IPS DF 19.7 (cell line): Measurements from ENCODE around the gene IFIH1.

Experiments
- DNase-seq: peaks from one replicate; pipeline ENCODE4 v3.0.0-alpha.2; 2013; ENCODE audit warnings: low read depth, low spot score

The IFIH1 gene

DNA sequence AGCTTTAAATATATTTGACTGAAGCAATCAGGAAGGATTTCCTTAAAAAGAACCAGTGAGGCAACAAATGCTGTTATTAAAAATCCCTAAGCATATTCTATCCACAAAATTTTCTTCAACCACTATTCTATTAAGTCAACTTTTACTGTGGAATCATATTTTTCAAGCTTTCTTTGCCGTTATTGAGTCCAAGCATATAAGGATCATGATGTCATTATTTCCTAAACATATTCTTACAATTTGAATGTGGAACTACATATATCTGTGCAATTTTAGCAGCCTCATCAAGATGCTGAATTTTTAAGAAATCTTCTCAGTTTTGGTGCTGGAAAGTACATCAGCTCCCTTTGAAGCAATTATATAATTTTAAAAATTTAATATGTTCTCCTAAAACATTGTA, 5.6 kb downstream of the IFIH1 start:
- no peak for DNase-seq

DNA sequence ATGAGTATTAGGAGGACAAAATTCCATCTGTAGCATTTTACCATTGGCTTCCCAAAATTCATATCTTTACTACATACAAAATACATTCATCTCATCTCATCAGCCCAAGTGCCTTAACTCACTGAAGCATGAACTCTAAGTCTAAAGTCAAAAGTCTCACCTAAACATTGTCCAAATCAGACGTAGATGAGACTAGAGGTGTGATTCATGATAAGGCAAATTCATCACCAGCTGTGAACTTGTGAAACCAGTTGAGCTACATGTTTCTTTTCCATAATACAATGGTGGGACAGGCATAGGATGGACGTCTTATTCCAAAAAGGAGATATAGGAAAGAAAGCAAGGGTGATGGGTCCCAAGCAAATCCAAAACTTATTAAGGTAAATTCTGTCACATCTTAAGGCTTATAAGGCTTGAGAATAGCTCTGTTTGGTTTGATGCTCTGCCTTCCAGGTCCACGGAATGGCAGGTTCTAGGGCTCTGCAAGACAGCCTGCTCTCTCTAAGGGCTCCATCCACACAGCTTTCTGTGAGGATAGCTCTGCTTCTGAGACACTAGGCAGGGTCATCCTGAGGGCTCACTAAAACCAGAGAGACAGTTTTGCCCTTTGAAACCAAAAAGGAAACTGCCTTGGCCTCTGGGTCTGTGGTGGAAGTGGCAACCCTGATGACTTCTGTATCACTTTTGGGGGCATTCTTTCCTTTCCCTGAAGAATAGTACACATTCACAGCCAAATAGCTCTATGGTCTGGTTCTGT, 9.6 kb downstream of the IFIH1 start:
- DNase-seq = no peak

DNA sequence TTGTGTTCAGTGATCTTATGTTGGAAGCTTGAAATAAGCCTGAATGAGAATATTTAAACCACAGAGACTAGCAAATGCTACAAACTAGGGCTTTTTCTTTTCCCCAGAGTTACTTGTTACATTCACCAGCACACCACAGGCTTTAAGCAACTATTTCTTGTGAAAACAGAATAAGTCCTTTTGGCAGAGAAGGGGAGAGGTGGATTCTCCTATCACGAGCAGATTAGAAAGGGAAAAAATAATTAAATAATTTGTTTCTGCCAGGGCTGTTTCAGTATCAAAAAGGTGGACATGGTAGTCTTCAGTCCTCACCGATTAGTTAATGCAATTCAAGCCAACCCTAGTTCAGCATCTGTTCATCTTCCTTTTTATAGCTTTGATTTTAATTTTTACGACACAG, 12.6 kb downstream of the IFIH1 start:
- no peak for DNase-seq

DNA sequence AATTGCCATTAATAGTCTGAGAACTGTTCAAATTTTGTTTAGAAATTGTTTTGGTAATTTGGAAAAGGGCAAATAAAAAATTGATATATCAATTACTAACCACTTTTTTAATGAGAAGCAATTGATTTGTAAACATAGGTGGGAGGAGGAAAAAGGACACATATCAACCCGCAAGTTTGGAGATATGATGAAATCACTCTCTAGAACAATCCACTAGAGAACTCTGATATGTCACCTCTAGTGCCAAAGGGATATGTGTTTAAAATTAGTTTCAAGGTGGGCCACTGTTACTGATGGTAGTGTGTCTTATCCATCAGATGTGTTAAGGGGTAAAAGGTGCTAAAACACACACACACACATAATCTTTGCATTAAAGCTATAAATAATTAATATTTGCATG, 16.6 kb downstream of the IFIH1 start:
- DNase-seq = no peak

DNA sequence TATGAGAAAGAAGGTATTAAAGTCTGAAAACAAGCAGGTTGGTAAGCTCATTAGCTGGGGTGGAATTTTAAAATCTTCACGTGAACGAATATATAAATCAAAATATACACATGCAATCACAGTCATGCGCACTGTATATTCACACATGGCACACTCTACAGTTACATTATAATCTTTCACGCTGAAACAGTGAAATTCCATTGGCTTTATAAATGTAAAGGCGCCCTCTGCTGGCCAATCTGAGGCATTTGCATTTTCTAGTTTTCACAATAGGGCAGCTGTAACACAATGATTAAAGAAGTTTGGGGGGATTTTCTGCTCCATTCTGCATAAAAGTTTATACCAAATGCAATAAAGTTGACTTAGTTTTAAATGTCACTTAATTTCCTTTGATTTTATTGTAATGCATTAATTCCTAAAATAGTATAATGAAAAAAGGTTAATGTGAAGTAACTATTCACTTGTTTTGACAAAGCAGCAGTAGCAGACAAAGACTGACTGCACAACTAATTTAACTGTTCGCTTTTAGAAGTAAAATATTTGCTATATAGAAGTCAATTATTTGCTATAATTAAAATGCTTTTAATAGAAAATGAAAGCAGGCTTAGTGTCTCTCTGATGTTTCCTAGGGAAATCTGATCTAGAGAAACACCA, 17.2 kb downstream of the IFIH1 start:
- no peak for DNase-seq

DNA sequence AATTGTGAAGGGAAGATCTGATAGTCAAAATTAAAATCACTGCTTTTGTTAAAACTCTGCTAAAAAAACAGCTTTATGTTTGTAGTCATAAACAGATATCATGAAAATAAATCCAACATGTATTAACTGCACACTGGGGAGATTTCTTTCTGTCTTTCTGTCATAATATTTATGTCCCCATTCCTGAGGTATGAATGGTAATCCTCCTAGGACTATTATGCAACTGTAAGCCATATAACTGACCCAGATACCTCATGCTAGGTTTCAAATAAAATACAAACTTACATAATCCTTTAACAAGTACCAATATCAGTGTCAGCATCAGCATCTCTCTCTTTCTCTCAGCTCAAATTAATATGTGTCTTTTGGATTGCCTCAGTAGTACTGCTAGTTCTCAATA, 18.2 kb downstream of the IFIH1 start:
- DNase-seq = no peak

DNA sequence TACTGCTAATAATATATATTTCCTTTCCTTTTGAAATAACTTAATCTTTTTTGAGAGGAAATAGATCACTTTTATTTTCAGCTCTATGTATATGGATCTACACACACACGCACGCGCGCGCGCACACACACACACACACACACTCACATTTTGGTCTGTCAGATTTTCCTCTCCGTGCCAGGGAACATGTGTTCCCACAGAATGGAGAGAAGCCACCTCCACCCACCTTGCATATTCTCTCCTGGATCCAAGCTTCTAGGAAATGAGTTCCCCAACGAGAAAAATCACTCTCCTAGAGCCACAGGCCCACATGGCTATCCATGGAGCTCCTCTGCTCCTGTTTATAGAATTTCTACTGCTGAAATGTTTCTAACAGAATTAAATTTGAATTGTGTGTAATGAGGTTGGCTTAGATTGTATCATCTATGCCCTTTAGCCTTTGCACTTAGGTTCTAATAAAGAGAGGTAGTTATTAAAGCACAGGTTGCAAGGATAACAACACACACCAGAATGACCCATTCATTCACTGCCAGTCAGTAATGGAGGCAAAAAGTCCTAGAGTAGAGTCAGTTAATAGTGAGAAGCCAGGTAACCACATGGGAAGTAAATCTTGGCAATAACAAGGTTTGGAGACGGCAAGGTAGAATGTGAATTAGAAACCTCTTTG, 19.7 kb downstream of the IFIH1 start:
- DNase-seq = no peak

DNA sequence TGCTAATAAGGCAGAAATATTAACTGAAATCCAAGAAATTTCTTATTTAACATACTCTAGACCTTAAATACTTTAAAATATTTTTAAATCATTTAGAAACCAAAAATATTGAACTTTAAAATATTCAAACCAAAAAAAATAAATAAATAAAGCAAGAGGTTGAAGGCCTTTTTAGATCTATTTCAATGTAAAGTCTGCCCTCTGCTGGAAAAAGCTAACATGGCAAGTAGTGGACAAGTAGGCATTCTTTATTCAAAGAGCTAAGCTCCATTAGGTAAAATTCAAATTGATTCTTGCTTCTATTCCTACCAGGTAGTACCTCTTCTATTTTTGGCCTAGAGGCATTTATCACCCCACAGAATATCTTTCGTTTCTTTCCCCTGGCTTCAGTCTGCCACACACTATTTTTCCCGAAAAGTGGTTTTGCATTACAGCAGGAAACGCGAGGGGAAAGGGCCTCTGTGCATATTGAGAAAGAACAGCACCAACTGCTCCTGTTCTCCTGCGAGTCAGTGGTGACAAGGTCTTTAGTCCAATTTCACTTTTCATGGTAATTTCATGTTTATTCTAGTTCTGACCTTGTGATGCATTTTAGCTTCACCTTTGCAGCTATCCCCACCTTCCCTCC, 20.4 kb downstream of the IFIH1 start:
- DNase-seq = no peak

DNA sequence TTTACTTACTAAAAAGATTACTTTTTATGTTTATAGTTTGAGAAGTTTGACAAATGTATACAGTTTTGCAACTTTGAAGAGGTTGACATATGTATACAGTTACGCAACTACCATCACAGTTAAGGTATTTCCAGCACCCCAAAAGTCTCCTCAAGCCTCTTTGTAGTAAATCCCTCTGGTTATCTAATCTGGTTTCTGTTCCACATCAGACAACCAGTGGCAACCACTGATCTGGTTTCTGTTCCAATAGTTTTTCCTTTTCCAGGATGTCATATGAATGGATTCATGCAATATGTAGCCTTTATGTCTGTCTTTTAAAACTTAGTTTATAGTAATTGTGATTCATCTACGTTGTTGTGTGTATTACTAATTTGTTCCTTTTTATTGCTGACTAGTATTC, 23.5 kb downstream of the IFIH1 start:
- DNase-seq = no peak

DNA sequence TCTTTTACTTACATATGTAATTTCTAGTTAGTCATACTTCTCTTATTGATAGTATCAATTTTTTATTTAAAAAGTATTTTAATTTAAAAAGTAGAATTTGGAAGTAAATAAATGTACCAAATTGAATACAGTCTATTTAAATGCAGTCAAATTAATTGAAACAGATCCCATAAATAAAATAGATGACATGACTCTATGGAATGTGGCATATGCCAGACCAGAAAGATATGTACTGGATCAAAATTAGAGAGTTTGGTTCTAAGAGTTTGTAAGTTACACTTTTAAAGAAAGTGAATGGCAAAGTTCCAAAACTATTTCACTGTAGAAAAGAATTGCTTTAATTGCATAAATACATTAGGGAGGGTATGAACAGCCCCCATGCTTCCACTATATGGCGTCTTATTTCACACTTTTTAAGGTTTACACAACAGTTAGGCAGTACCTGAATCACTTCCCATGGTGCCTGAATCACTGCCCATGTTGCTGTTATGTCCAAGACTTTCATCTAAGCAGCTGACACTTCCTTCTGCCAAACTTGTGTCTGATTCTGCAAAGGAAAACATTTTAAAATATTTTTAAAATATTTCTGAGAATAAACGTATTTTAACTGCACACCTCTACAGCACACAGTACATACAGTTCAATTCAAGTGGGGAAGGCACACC, 25.2 kb downstream of the IFIH1 start:
- DNase-seq = no peak

DNA sequence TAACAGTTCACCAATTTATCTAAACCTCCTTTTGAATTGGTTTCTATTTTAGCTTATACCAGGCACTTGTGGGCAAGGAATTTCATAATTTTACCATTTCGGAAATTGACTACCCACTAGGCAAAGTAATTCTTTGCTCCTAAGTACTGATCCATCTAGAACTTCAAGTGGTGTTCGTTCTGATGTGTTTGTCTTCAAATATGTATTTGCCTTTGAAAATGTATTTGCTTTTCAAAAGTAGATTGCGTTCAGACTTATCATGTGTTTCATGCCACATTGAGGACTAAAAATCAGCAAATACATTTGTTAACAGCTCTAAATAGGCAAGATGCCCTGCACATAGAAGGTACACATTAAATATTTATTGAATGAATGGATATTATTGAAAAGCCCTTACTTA, 26.7 kb downstream of the IFIH1 start:
- DNase-seq = no peak

DNA sequence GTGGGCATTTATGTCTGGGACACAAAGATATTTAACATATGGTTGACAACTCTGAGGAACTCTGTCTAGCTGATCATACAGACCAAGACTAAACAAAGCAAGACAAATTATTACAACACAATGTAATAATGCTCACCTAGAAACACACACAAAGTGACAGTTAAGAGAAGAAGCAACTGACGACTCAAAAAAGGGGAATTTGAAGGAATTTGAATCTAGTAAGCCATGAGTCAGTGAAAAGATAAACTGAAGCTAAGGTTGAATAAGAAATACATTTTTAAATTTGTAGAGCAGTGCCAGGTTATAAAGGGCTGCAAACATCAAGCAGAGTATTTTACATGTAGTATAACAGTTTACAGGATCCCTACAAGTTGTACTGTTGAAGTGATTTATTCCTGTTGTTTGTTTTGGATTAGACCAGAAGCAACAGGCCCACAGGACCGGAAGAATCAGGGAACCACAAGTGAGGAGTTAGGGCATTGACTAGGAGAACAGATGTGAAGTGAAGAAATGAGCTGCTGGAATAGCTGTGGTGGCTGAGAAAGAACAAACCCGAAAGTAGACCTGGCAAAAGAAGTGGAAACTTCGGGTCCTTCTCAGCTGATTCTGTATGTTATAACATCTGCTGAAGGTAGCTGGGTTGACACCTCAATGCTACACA, 35.6 kb downstream of the IFIH1 start:
- DNase-seq = no peak

DNA sequence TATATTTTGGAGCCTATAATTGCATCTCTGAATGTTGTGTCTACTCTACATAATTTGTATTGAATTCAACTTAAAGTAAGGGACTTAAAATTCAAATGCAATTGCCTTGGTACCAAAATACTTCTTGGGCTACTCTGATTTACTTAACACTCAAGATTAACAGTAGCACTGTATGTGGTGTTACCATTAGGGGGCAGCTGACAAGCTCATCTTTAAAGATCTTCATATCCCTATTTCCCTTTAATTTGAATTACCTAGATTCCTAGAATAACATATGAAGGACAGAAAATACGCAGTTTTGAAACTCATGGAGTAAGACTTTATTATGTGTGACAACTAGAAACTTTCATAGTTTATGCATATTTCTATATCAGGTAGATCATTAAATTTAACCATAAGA, 37.8 kb downstream of the IFIH1 start:
- no peak for DNase-seq

DNA sequence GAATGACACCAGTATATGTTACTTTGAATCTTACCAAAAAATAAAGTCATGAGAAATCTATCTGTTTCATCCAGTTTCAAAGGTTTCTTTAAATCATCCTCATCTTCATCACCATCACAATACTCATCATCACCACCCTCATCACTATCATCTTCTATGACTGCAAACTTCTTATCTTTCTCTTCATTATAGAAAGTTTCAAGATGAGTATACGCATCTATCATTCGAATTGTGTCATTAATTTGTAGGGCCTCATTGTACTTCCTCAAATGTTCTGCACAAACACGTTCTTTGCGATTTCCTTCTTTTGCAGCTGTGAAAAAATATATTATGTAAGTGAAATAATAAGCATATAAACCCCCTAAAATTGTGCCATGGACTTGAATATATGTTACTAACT, 41.1 kb downstream of the IFIH1 start:
- DNase-seq = no peak

DNA sequence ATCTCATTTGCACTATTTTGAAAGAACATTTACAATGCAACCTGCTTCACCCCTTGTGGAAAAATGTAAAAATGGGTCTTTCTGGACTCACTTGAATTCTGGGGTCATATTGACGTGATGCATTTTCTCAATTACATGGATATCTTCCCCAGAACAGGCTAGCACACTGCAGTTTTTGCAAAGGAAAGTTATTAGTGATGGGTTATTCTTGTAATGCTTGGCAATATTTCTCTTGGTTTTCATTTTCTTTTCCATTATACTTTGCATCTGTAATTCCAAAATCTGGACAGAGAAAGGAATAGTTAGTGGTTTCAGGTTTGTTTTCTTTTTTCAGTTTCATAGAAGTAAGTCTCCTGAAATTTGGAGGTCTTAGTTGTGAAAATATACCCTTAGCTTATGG, 50.5 kb downstream of the IFIH1 start:
- no peak for DNase-seq

DNA sequence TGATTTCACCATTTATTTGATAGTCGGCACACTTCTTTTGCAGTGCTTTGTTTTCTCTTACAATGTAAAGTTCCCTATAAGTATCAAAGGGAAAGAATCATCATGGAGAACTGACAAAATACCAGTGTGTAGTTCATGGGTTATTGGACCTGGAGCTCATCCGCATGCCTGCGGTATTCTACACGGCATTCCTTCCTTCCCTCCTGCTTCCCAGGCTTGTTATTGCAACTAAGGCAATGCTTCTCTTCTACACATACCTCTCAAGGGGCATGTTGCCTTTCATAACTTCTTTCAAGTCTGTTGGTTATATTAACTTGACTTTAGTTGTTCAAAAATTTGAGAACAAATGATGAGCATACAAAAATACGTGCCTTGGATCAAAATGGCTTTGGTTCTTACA, 51.0 kb downstream of the IFIH1 start:
- no peak for DNase-seq

DNA sequence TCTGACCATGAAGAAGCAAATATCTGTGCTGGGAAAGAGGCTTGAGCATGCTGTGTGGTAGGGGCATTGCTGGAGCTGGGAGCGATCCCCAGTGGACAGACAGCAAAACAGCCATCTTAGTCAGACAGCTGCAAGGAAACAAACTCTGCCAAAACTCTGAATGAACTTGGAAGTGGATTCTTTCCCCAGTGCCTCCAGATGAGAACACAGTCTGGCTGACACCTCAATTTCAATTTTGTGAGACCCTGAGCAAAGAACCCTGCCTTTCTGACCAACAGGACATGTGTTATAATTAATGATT, 52.1 kb downstream of the IFIH1 start:
- no peak for DNase-seq

DNA sequence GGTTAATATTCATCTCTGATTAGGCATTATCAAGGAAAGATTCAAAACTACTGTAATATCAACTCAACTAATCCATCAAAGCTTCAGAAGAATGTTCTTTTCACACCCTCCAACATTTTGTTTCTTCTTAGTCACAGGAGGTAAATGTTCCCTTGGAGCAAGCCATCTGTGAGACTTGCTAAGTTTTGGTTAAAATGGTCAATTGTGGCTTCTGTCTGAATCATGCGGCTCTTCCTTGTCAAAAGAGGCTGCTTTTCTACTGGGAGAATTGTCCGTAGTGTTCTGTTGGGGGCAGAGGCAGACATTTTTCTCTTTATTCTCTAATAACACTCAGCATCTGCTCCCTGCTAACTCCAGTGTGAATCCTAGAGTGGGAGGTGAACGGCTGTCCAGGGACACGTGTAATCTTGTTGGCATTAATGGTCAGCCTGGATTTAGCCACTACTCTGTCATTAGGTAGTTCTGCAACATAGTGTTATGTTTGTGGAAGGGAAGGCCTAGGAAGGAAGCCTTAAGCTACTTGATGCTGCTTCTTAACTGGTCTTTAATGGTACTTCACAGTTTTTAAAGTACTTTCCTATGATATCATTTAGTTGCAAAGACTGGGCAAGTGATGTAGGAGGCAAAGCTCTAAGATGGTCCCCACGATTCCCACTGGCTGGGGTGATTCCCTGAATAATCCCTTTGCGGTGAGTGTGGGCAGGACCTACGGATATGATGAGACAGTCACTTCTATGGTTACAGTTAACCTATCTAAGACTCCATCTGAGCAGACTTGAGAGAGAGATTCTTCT, 52.6 kb downstream of the IFIH1 start:
- no peak for DNase-seq

DNA sequence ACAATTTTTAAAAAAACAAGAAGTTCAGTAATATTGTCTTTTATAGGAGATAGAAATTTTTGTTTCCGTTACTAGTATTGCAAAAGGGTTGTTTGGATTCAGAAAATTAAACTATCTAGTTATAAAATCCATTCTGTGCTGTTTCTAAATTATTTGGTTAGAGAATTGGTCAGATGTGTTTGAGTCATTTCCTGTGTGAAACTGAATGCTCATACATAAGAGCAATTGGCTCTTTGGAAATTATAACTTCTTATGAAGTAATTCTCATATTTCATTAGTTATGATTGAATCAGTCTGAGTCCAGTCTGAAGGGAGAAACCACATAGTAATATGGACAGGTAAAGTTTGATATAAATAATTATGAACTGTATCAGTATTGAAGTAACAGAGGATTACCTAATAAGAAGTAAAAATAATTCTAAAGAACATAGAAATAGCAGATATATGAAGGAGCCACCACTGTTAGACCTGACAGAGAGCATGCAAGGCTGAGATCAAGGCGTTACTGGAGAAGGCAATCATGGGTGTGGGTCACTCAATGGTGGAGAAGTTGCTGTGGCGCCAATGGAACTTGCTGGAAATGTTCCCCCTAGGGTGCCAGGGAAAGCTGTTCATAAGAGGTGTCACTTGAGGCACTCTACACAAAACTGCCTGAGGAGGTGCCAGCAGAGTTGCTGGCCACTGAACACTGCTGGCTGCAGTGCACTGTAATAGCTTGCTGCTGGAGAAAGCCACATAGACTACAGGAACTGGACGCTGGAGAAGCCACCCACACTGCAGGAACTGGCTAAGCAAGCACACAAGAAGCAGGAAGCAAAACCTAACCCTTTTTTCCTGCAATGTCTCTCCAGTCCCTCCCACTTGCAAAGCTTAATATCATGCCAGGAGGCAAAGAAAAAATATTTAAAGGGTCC, 57.2 kb downstream of the IFIH1 start:
- DNase-seq = no peak

DNA sequence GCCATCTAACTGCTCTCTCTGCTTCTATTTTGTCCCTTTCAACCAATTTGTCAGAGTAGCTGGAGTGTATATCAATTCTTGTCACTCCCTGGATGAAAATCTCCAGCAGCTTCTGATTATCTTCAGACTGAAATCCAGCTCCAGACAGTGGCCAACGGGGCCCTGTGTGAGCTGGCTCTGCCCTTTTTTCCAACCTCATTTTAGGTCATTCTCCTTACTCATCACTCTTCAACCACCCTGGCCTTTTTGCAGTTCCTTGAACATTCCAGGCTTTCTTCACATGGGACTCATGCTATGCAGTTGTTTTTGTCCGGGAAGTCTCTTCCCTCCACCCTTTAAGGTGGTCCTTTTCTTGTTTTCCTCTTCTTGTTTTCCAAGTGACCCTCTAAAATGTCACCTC, 59.8 kb downstream of the IFIH1 start:
- DNase-seq = no peak
